ENCODE results near the gene ARL16.

Gene ARL16

DNA sequence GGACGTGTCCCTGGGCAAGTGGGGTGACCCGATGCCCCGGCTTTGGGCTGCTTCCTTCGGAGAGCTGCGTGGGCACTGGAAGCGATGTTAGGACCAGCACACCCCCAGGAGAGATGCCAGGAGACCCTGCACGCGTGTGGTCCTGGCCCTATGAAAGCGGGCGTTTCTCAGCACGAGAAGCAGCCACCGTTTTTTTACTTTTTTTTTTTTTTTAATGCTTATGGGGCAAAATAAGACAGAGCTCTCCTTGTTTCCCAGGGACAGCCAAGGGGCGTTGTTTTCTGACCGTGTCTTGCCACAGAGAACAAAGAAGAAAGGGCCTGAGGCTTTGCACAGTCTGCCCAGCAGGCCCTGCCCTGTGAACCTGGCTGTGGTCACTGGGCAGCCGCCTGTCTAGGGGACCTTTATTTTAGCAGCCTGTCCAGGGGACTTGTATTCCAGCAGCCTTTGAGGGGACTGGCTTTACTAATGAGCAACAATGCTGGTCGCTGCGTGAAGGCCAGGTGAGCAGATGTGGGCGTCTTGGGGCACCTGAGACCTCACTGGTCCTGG, 29.5 kb upstream of the ARL16 start:
- peak overlapping the region; percentile 89 to 93 (median 89) for H3K4me3 Mint-ChIP-seq
- H3K9me3 Mint-ChIP-seq = no peaks in the 10 kb centered on the region
- TF ChIP-seq, protein P1, sequence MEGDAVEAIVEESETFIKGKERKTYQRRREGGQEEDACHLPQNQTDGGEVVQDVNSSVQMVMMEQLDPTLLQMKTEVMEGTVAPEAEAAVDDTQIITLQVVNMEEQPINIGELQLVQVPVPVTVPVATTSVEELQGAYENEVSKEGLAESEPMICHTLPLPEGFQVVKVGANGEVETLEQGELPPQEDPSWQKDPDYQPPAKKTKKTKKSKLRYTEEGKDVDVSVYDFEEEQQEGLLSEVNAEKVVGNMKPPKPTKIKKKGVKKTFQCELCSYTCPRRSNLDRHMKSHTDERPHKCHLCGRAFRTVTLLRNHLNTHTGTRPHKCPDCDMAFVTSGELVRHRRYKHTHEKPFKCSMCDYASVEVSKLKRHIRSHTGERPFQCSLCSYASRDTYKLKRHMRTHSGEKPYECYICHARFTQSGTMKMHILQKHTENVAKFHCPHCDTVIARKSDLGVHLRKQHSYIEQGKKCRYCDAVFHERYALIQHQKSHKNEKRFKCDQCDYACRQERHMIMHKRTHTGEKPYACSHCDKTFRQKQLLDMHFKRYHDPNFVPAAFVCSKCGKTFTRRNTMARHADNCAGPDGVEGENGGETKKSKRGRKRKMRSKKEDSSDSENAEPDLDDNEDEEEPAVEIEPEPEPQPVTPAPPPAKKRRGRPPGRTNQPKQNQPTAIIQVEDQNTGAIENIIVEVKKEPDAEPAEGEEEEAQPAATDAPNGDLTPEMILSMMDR (IDR thresholded peaks at IDR 0.05; ENCODE audit: unreplicated experiment in 3 of 3) = no peak
- peak overlapping the region in 2 of 3 experiments; percentile 52 to 63 for H3K27ac Mint-ChIP-seq
- peaks cover 14% of the 10 kb centered on the region for H3K4me1 Mint-ChIP-seq
- no peaks in the 10 kb centered on the region for H3K36me3 Mint-ChIP-seq (ENCODE audit: low read depth)
- peaks cover 16% of the 10 kb centered on the region for H3K27me3 Mint-ChIP-seq (ENCODE audit: low read depth)

DNA sequence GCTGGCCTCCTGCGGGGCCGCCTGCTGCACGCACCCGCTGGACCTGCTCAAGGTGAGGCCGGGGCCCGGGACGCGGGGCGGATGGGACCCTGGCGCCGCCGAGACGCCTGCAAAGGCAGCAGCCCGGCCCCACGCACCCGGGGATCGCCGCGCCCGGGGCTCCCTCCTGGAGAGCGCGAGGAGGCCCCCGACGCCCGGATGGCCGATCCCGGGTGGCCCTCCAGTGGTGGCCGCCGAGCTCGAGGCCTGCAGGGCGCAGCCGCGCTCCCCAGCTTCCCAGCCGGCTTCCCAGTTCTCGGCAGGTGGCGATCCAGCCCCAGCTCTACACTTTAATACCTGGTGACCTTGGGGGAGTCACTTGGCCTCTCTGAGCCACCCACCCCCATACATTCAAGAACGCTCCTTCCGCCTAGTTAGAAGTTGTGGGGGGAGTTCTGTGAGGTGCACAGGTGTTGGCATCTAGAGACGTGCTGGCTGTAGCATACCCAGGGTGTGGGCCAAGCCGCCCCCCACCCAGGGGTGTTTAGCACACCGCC, 28.9 kb upstream of the ARL16 start:
- Mint-ChIP-seq H3K4me3 (peak overlapping the region; percentile 89 to 93 (median 89)), H3K36me3 (ENCODE audit: low read depth) (no peaks in the 10 kb centered on the region), H3K27me3 (ENCODE audit: low read depth) (peaks cover 16% of the 10 kb centered on the region), H3K9me3 (no peaks in the 10 kb centered on the region), H3K4me1 (peaks cover 14% of the 10 kb centered on the region), H3K27ac (peak overlapping the region in 2 of 3 experiments; percentile 39 to 63)
- TF ChIP-seq, protein P1 (IDR thresholded peaks at IDR 0.05; ENCODE audit: unreplicated experiment in 3 of 3) = no peak

DNA sequence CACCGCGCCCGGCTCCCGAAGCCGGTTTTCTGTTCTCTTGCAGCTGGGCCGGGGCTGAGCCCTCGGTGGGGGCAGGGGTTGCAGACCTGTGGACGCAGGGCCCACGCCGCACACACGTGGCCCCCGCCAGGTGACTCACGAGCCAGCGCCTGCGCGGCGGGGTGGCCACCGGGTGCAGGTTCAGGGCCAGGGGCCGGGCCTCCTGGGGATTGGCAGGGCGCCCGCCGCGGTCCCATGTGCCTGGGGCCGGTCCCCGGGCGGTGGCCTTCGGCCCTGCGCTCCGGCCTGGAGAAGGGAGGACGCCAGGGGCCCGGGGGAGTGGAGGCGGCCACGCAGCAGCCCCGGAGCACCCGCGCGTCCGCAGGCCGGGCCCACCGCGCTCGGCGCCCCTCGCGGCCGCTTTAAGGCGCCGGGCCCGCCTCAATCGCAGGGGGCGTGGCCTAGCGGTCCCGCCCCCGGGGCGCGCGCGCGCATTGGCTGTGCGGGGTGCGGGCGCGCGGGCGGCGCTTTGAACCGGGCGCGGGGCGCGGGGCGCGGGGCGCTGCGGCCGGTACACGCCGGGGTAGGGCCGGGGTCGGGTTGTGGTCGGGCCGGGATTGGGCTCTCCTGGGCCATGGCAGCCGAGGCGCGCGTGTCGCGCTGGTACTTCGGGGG, 28.3 kb upstream of the ARL16 start, which contains the start of gene SLC25A10:
TSS of gene SLC25A10 (plus strand) at position 471 of the 654 bp plus-strand sequence. CDS start at position 614, 143 bp downstream.
- TF ChIP-seq, protein P1 (IDR thresholded peaks at IDR 0.05; ENCODE audit: unreplicated experiment in 3 of 3) = no peak

DNA sequence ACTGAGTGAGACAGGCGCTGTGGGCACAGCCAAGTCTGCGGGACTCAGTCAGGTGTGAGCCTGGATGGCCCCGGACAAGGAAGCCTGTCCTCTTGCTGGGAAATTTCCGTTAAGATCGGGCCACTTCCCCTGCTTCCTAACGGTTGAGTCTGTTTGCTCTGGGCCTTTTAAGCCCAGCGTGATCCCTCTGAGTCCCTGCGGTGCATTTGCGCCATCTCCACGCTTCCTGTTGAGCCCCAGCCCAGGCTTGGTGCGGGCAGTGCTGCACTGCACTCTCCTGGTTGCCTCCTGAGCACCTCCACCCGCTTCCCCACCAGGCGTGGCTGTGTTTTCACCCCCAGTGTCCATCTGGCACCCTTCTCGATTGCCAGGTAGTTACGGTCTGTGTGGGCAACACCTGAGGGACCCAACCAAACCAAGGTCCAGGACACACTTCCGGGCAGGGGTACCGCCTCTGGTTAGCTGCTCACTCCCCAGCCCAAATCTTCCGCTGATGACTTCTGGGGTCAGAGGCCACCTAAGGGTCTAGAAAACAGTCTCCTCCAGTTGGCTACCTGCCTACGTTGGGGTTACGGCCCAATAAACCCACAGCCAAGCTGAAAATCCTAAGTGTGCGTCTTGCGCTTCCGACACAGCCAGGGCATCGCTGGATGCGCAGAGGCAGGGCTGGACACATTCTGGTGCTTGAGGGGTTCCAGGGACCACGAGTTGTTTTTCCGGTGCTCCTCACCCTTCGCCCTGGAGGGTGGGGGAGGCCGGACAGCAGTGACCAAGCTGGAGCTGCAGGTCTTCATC, 27.1 kb upstream of the ARL16 start:
- H3K4me3 Mint-ChIP-seq = peak overlapping the region; percentile 65 to 72 (median 69)
- no peaks in the 10 kb centered on the region for H3K9me3 Mint-ChIP-seq
- H3K27ac Mint-ChIP-seq = peak overlapping the region in 1 of 3 experiments; percentile 35
- TF ChIP-seq, protein P1 (IDR thresholded peaks at IDR 0.05; ENCODE audit: unreplicated experiment in 3 of 3) = no peak
- peaks cover 16% of the 10 kb centered on the region for H3K27me3 Mint-ChIP-seq (ENCODE audit: low read depth)
- H3K36me3 Mint-ChIP-seq (ENCODE audit: low read depth) = peaks cover 12% of the 10 kb centered on the region
- H3K4me1 Mint-ChIP-seq = peaks cover 14% of the 10 kb centered on the region

More for the DNA sequence above, 28.3 kb upstream of the ARL16 start, which contains the start of gene SLC25A10:
- peak within 1 kb of the TSS; percentile 89 to 93 (median 89) for H3K4me3 Mint-ChIP-seq
- peaks cover 16% of the 10 kb centered on the region for H3K27me3 Mint-ChIP-seq (ENCODE audit: low read depth)
- no peaks in the 10 kb centered on the region for H3K9me3 Mint-ChIP-seq
- H3K4me1 Mint-ChIP-seq = peaks cover 14% of the 10 kb centered on the region
- peaks cover under 1% of the 10 kb centered on the region for H3K36me3 Mint-ChIP-seq (ENCODE audit: low read depth)
- H3K27ac Mint-ChIP-seq = peak within 1 kb of the TSS in 2 of 3 experiments; percentile 39 to 63

DNA sequence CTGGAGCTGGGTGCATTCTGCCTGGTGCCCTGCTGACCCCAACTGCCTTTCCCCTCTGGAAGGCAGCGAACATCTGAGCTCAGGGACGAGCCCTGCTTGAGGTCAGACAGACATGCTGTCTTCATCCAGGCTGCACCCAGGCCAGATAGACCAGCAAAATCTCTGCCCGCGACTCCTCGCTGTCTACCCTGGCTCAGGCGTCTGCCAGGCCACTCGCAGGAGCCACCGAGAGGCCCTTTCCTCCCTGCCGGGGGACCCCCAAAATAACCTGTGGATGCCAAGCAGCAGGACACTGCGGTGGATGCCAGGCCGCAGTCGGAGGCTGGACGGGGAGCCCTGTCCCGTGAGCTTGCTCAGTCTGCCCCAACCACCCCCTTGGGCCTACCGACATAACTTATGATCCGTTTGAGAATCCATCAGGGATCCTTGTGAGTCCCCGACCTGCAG, 25.2 kb upstream of the ARL16 start:
- Mint-ChIP-seq H3K4me3 (peak overlapping the region in 2 of 3 experiments; percentile 66 to 69), H3K27ac (no peak overlapping the region), H3K27me3 (ENCODE audit: low read depth) (peaks cover 16% of the 10 kb centered on the region), H3K9me3 (no peaks in the 10 kb centered on the region), H3K4me1 (peaks cover 14% of the 10 kb centered on the region), H3K36me3 (ENCODE audit: low read depth) (peaks cover 21% of the 10 kb centered on the region)
- TF ChIP-seq, protein P1 (IDR thresholded peaks at IDR 0.05; ENCODE audit: unreplicated experiment in 3 of 3) = no peak
